Embryonic facial prominence (tissue), 1 donor: Measurements from ENCODE around the gene LAMC1.
A peak's percentile ranks its signal among the peaks of the same experiment; 100 is the strongest.
"Not testable (repeated sequence)": the region's sequence is repeated elsewhere in the genome, so short reads cannot be mapped to it uniquely, and the experiment has no call there.

Experiments
- DNase-seq: peaks from one replicate; pipeline ENCODE4 v3.0.0-alpha.2; 2016; ENCODE audit errors: extremely low spot score

LAMC1 gene

GRCh38 chr1:183148599-183148998, 125.4 kb downstream of the LAMC1 start:
- DNase-seq = no peak

- DNase-seq = no peak
Measured at GRCh38 chr1:183149273-183149672, 126.1 kb downstream of the LAMC1 start.

- not testable (repeated sequence) for DNase-seq
Measured at GRCh38 chr1:183150032-183150431, 126.8 kb downstream of the LAMC1 start.

GRCh38 chr1:183150445-183150844, 127.2 kb downstream of the LAMC1 start:
- DNase-seq = no peak

- no peak for DNase-seq
Measured at GRCh38 chr1:183152180-183152579, 129.0 kb downstream of the LAMC1 start.

GRCh38 chr1:183155939-183156338, 132.7 kb downstream of the LAMC1 start:
- DNase-seq = no peak

- peak; percentile 10 for DNase-seq
Measured at GRCh38 chr1:183159960-183160359, 136.7 kb downstream of the LAMC1 start.

GRCh38 chr1:183161391-183161790, 138.2 kb downstream of the LAMC1 start:
- no peak for DNase-seq

- DNase-seq = no peak
Measured at GRCh38 chr1:183163316-183163715, 140.1 kb downstream of the LAMC1 start.

GRCh38 chr1:183164340-183164739, 141.1 kb downstream of the LAMC1 start:
- no peak for DNase-seq

GRCh38 chr1:183164963-183165362, 141.7 kb downstream of the LAMC1 start:
- no peak for DNase-seq

- no peak for DNase-seq
Measured at GRCh38 chr1:183165456-183165855, 142.2 kb downstream of the LAMC1 start.

- DNase-seq = no peak
Measured at GRCh38 chr1:183166454-183166853, 143.2 kb downstream of the LAMC1 start.

- no peak for DNase-seq
Measured at GRCh38 chr1:183167676-183168075, 144.5 kb downstream of the LAMC1 start.

- DNase-seq = no peak
Measured at GRCh38 chr1:183168308-183168707, 145.1 kb downstream of the LAMC1 start.

GRCh38 chr1:183173828-183174227, 150.6 kb downstream of the LAMC1 start:
- no peak for DNase-seq

- DNase-seq = no peak
Measured at GRCh38 chr1:183175631-183176030, 152.4 kb downstream of the LAMC1 start.

- DNase-seq = no peak
Measured at GRCh38 chr1:183178545-183178944, 155.3 kb downstream of the LAMC1 start.

- no peak for DNase-seq
Measured at GRCh38 chr1:183179033-183179432, 155.8 kb downstream of the LAMC1 start.

- peak; percentile 76 for DNase-seq
Measured at GRCh38 chr1:183180218-183180617, 157.0 kb downstream of the LAMC1 start.

GRCh38 chr1:183180634-183181056, 157.4 kb downstream of the LAMC1 start:
- peak; percentile 18 for DNase-seq

- peak; percentile 22 for DNase-seq
Measured at GRCh38 chr1:183185941-183186490, 162.8 kb downstream of the LAMC1 start, which contains the start of gene LAMC2. Gene LAMC2, plus strand, starts transcription at chr1:183186264. Its CDS starts 89 bp downstream, at chr1:183186353.

- no peak for DNase-seq
Measured at GRCh38 chr1:183186841-183187240, 163.6 kb downstream of the LAMC1 start.

- no peak for DNase-seq
Measured at GRCh38 chr1:183188240-183188639, 165.0 kb downstream of the LAMC1 start.
